Pancreas (tissue), 10 donors: Measurements from ENCODE around the gene SLC16A3. TPM values are rescaled to one million over a fixed set of nuclear protein-coding genes. Genes with fewer than 3 reads are reported as not detected.
A peak's percentile ranks its signal among the peaks of the same experiment; 100 is the strongest.

Experiments
- ATAC-seq, 4 donors: fragments of 200-7000 bp; cut with Tn5 transposase; one replicate each; pipeline versions ENCODE4 v1.8.0 to v1.9.1; 2020; ENCODE audit warnings: mild to moderate bottlenecking in 4 of 4, moderate library complexity in 4 of 4
- DNase-seq, 6 donors: peaks; one replicate each; pipeline ENCODE4 v3.0.0-alpha.2; 2020
- FAIRE-seq: peaks from 2 replicates; lab custom pipeline; 2012; peaks lifted over from hg19 to GRCh38; lab: Jason Lieb, UNC
- H3K27ac ChIP-seq, 4 donors: fragments of 200-600 bp; sonication (generic); 1 replicate in 3 of 4; 2 replicates in 1 of 4; pipeline versions ENCODE4 v1.5.0 to v1.8.0; 2020
- H3K27me3 ChIP-seq, 4 donors: fragments of 200-600 bp; one replicate each; pipeline ENCODE4 v1.8.0; 2021
- H3K36me3 ChIP-seq, 3 donors: fragments of 200-600 bp; sonication (generic) in 1 of 3; one replicate each; pipeline versions ENCODE4 v1.5.0 to v1.8.0; 2020 to 2021
- H3K4me1 ChIP-seq, 3 donors: fragments of 200-600 bp; one replicate each; pipeline ENCODE4 v1.8.0; 2021
- H3K4me3 ChIP-seq, 4 donors: fragments of 200-600 bp; sonication (generic) in 2 of 4; one replicate each; pipeline versions ENCODE4 v1.5.0 to v1.8.0; 2020 to 2021
- H3K9me3 ChIP-seq, 4 donors: fragments of 200-600 bp; one replicate each; pipeline ENCODE4 v1.8.0; 2021
- CTCF ChIP-seq, 4 donors: fragments of 200-600 bp; sonication (generic) in 3 of 4; IDR thresholded peaks; one replicate each; pipeline versions ENCODE4 v1.5.0 to v1.8.0; 2021; ENCODE audit warnings: antibody characterized with exemption in 4 of 4
- WGBS, 2 donors: extraction: QIAGEN DNeasy Blood & Tissue Kit; methylation state at CpG; one replicate each; pipeline ENCODE4 v1.1.7; 2013; 5-methylcytosine and 5-hydroxymethylcytosine counted together
- intact Hi-C, 3 donors: fragments of 100-400 bp; cut with DNase I; formaldehyde crosslinking; loops; one replicate each; pipeline versions ENCODE4 v1.11.1 to v1.14.2; 2022
- polyA plus RNA-seq, 2 donors: library from polyadenylated mRNA; stranded (reverse); fragments of 200-250 nt; gene quantifications; one replicate each; pipeline ENCODE4 v1.2.3, GENCODE V29; 2013
- total RNA-seq, 6 donors: library from RNA; stranded (reverse); fragmentation: NEBNext Ultra II Directional in 4 of 6; extraction: Animal tissue kit (Norgen Biotek cat#: 25700) in 4 of 6; gene quantifications; one replicate each; pipeline versions ENCODE4 v1.2.1 to v1.2.4, GENCODE V29; 2021 to 2023
- donor health status: healthy with polysubstance abuse.
- donor health status: DM: no; HTN: no; CAD: no; lungs with moderate emphysema.
- donor health status: DM: no; HTN: no; CAD: no.
- donor health status: control.
- donor health status: control.
- donor health status: Bipolar disorder and iron deficiency.
- donor health status: DM: yes; HTN: yes; CAD: no.
- donor health status: DM: no; HTN: no; CAD: no.
- donor health status: DM: no; HTN: no; CAD: no.
- donor health status: DM: yes; HTN: yes; CAD: no.

SLC16A3 gene
- total and polyA plus RNA-seq, 8 donors, result 1.2 to 22.8 (median 3.7) TPM

GRCh38 chr17:82244413-82245133 is 15.7 kb downstream of the SLC16A3 start:
- H3K9me3 ChIP-seq, result no peaks in the 10 kb centered on the region
- no peak overlapping the region for H3K4me3 ChIP-seq
- H3K27me3 ChIP-seq, result no peaks in the 10 kb centered on the region
- no peak overlapping the region for H3K27ac ChIP-seq
- 89 to 92% methylated on average over 39 of the region's 39 CpGs for WGBS, 2 donors
- FAIRE-seq (no peak), ATAC-seq (no peak), DNase-seq (peak in 2 of 6 donors; percentile 27 to 66)
- peaks cover 9 to 67% (median 51%) of the 10 kb centered on the region in 3 donors for H3K36me3 ChIP-seq
- peaks cover 8 to 24% (median 23%) of the 10 kb centered on the region in 3 donors for H3K4me1 ChIP-seq
- intact Hi-C loops, result no loop called here
- peak in 2 of 4 donors; percentile 8 to 19 for TF ChIP-seq CTCF (IDR thresholded peaks at IDR 0.05)

GRCh38 chr17:82245134-82246039 is 16.5 kb downstream of the SLC16A3 start:
- WGBS, 2 donors, result 90% methylated on average over 47 of the region's 47 CpGs
- Histone ChIP-seq H3K27ac (no peak overlapping the region), H3K4me3 (no peak overlapping the region), H3K27me3 (no peaks in the 10 kb centered on the region), H3K9me3 (no peaks in the 10 kb centered on the region), H3K36me3 (peaks cover 9 to 71% (median 59%) of the 10 kb centered on the region in 3 donors), H3K4me1 (peaks cover 8 to 24% (median 23%) of the 10 kb centered on the region in 3 donors)
- no peak for TF ChIP-seq CTCF (IDR thresholded peaks at IDR 0.05)
- ATAC-seq (no peak), FAIRE-seq (no peak), DNase-seq (peak in 3 of 6 donors; percentile 15 to 67 (median 31))
- intact Hi-C loops, result no loop called here

- ATAC-seq, result no peak
Measured at GRCh38 chr17:82246040-82246364, 17.2 kb downstream of the SLC16A3 start.

GRCh38 chr17:82246365-82247181 is 17.7 kb downstream of the SLC16A3 start:
- Histone ChIP-seq H3K4me3 (no peak overlapping the region), H3K9me3 (no peaks in the 10 kb centered on the region), H3K4me1 (peaks cover 8 to 19% (median 19%) of the 10 kb centered on the region in 3 donors), H3K27me3 (no peaks in the 10 kb centered on the region), H3K27ac (no peak overlapping the region), H3K36me3 (peaks cover 17 to 83% (median 70%) of the 10 kb centered on the region in 3 donors)
- DNase-seq (peak in 3 of 6 donors; percentile 22 to 67 (median 39)), ATAC-seq (peak in 2 of 4 donors; percentile 15 to 23), FAIRE-seq (no peak)
- TF ChIP-seq CTCF (IDR thresholded peaks at IDR 0.05), result no peak
- intact Hi-C loops, result no loop called here
- WGBS, 2 donors, result 78 to 81% methylated on average over 27 of the region's 27 CpGs

More at GRCh38 chr17:82246040-82246364, 17.2 kb downstream of the SLC16A3 start:
- H3K27ac ChIP-seq, result no peak overlapping the region
- no peaks in the 10 kb centered on the region for H3K27me3 ChIP-seq
- 94 to 95% methylated on average over 5 of the region's 5 CpGs for WGBS, 2 donors
- H3K4me3 ChIP-seq, result no peak overlapping the region
- H3K9me3 ChIP-seq, result no peaks in the 10 kb centered on the region
- H3K4me1 ChIP-seq, result peaks cover 8 to 24% (median 23%) of the 10 kb centered on the region in 3 donors
- peaks cover 11 to 78% (median 65%) of the 10 kb centered on the region in 3 donors for H3K36me3 ChIP-seq
- peak in 1 of 6 donors; percentile 24 for DNase-seq
- FAIRE-seq, result no peak
- TF ChIP-seq CTCF (IDR thresholded peaks at IDR 0.05), result no peak
- intact Hi-C loops, result no loop called here
